ENCODE data around the gene PRR9. TPM values are rescaled to one million over a fixed set of nuclear protein-coding genes. Genes with fewer than 3 reads are reported as not detected.

PRR9 gene, protein sequence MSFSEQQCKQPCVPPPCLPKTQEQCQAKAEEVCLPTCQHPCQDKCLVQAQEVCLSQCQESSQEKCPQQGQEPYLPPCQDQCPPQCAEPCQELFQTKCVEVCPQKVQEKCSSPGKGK
- not detected in 5 replicates for total RNA-seq (2022; extraction: Qiagen RNA extraction; ENCODE audit: low read depth)

DNA sequence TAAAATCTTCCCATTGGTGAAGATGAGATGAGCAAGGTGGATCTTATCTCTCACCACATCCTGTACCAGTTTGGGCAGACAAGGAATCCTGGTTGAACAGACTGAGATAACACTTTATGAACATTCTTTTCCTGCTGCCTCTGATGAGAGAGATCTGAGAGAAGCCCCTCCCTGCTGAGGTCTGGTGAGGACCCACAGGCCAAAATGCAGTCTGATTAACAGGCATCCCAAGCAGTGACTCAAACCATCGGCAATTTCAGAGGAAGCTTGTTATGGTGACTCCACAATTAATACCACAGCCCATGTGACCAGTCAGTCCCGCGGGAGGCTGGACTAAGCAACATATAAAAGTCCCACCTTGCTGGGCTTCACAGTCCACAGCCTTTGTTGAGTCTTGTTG lies at the start of gene PRR9:
TSS of gene PRR9 (plus strand) at position 373 of the 400 bp plus-strand sequence. CDS start 561 bp downstream, outside the sequence.

DNA sequence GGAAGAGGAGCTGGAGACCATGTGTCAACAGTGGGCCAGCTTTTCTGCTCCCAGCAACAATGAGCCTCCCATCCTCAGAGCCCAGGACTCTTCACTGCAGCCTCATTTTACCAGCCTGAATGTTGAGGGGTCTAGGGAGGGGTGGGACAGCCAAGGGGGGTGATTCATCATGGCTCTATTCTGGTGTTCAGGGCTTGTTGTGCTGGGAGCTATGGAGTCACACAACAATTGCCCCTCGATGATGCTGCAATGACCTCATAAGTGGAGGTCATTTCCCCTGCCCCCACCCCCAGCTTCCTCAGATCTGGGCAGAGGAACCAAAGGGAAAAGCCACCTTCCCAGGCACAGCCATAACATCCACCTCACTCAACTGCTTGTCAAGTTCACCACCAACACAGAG lies 14.3 kb upstream of the PRR9 start, which contains the start of gene LELP1:
TSS of gene LELP1 (plus strand) at position 301 of the 400 bp plus-strand sequence. CDS start 1,278 bp downstream, outside the sequence.

DNA sequence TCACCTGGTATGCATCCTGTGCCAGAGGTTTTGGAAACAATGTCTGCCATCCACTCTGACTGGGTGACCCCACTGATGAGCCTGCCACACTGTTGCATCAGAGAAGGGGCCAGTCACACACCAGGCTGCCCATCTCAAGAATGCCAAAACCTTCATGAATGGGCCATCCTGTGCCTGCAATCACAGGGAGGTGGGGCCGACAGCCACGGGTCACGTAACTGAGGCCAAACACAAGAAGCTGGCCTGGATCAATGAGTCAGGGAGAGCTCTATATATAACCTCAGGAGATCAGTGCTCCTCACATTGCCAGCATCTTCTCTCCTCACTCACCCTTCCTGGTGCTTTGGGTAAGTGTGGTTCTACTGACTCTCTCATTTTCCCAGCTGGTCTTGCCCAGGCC lies 42.0 kb downstream of the PRR9 start, which contains the start of gene LORICRIN:
TSS of gene LORICRIN (plus strand) at position 301 of the 400 bp plus-strand sequence. CDS start 1,263 bp downstream, outside the sequence.

Other genes with a start within 250 kb of the PRR9 start
- not detected in 5 replicates for gene SPRR4, start 246.9 kb upstream of the PRR9 start, total RNA-seq (2022; extraction: Qiagen RNA extraction; ENCODE audit: low read depth)
- gene SPRR1A, start 233.5 kb upstream of the PRR9 start, total RNA-seq (2022; extraction: Qiagen RNA extraction; ENCODE audit: low read depth), result not detected in 5 replicates
- not detected in 5 replicates for gene SPRR3, start 215.8 kb upstream of the PRR9 start, total RNA-seq (2022; extraction: Qiagen RNA extraction; ENCODE audit: low read depth)
- gene SPRR1B, start 186.4 kb upstream of the PRR9 start, total RNA-seq (2022; extraction: Qiagen RNA extraction; ENCODE audit: low read depth), result not detected in 5 replicates
- not detected in 5 replicates for gene SPRR2D, start 176.5 kb upstream of the PRR9 start, total RNA-seq (2022; extraction: Qiagen RNA extraction; ENCODE audit: low read depth)
- gene SPRR2A, start 160.1 kb upstream of the PRR9 start, total RNA-seq (2022; extraction: Qiagen RNA extraction; ENCODE audit: low read depth), result not detected in 5 replicates
- not detected in 5 replicates for gene SPRR2B, start 146.0 kb upstream of the PRR9 start, total RNA-seq (2022; extraction: Qiagen RNA extraction; ENCODE audit: low read depth)
- not detected in 5 replicates for gene SPRR2E, start 123.1 kb upstream of the PRR9 start, total RNA-seq (2022; extraction: Qiagen RNA extraction; ENCODE audit: low read depth)
- not detected in 5 replicates for gene SPRR2F, start 104.1 kb upstream of the PRR9 start, total RNA-seq (2022; extraction: Qiagen RNA extraction; ENCODE audit: low read depth)
- gene SPRR2G, start 66.7 kb upstream of the PRR9 start, total RNA-seq (2022; extraction: Qiagen RNA extraction; ENCODE audit: low read depth), result not detected in 5 replicates
- not detected in 5 replicates for gene LELP1, start 14.2 kb upstream of the PRR9 start, total RNA-seq (2022; extraction: Qiagen RNA extraction; ENCODE audit: low read depth)
- gene LORICRIN, start 42.1 kb downstream of the PRR9 start, total RNA-seq (2022; extraction: Qiagen RNA extraction; ENCODE audit: low read depth), result not detected in 5 replicates
- not detected in 5 replicates for gene PGLYRP3, start 95.4 kb downstream of the PRR9 start, total RNA-seq (2022; extraction: Qiagen RNA extraction; ENCODE audit: low read depth)
- not detected in 5 replicates for gene PGLYRP4, start 131.3 kb downstream of the PRR9 start, total RNA-seq (2022; extraction: Qiagen RNA extraction; ENCODE audit: low read depth)
- gene S100A9, start 140.3 kb downstream of the PRR9 start, total RNA-seq (2022; extraction: Qiagen RNA extraction; ENCODE audit: low read depth), result 0.31 to 1.4 TPM (median 1.2 TPM) in 5 replicates
- gene S100A12, start 158.0 kb downstream of the PRR9 start, total RNA-seq (2022; extraction: Qiagen RNA extraction; ENCODE audit: low read depth), result not detected in 5 replicates
- gene S100A8, start 173.5 kb downstream of the PRR9 start, total RNA-seq (2022; extraction: Qiagen RNA extraction; ENCODE audit: low read depth), result not detected in 5 replicates
- not detected in 5 replicates for gene S100A7A, start 198.9 kb downstream of the PRR9 start, total RNA-seq (2022; extraction: Qiagen RNA extraction; ENCODE audit: low read depth)
- not detected in 5 replicates for gene S100A7, start 243.1 kb downstream of the PRR9 start, total RNA-seq (2022; extraction: Qiagen RNA extraction; ENCODE audit: low read depth)